B cell (primary cell): ENCODE results near the gene ASIP.

Source experiments
- CTCF ChIP-seq: fragments of 200-600 bp; IDR thresholded peaks from one replicate; pipeline ENCODE4 v1.8.0; 2022; ENCODE audit warnings: antibody characterized with exemption, mild to moderate bottlenecking
- EZH2 ChIP-seq: IDR thresholded peaks from 2 replicates; pipeline ENCODE4 v1.6.1; 2012; ENCODE audit warnings: borderline replicate concordance, low read depth, mild to moderate bottlenecking, moderate library complexity, low read length; ENCODE audit not compliant: insufficient read depth, poor library complexity, severe bottlenecking

- TF ChIP-seq CTCF = no peak
- no peak for TF ChIP-seq EZH2
Measured at GRCh38 chr20:34254979-34255378, 13.8 kb downstream of the ASIP start.
